NCI-H146 (cell line): ENCODE measurements around the gene DNAH2.
"Not testable (repeated sequence)": the region's sequence is repeated elsewhere in the genome, so short reads cannot be mapped to it uniquely, and the experiment has no call there.

Experiments used
- DNase-seq: peaks from one replicate; lab custom pipeline; 2025; lab: John Stamatoyannopoulos, UW

The DNAH2 gene

DNA sequence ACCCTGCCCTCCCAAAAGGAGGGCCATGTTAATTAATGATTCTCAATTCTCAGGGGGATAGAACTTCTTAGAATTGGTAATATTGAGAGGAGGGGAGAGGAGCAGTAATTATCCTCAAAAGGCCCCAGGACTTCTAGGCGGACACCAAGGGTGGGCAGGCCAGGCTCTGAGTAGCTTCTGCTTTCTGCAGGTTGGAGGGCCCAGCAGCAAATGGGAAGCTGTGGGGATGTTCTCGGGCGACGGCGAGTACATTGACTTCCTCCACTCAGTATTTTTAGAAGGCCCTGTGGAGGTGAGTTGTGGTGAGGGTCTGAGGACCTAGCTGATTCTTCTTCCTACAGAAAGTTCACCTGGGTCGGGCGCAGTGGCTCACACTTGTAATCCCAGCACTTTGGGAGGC, 57.5 kb downstream of the DNAH2 start:
- DNase-seq = no peak

DNA sequence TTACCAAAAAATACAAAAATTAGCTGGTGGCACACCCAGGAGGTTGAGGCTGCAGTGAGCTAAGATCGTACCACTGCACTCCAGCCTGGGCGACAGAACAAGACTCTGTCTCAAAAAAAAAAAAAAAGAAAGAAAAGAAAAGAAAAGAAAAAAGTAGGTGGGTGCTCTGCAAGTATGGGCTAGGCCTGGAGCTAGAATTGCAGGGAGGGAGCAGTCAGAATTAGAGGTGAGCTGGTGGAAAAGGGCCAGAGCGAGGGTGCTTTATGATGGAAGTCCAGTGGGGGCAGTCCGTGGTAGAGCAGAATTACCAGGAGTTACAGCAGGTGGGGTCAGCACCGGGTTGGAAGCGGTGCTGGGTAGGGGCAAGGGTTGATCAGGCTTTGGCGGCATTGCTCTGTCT, 59.5 kb downstream of the DNAH2 start:
- DNase-seq = no peak

DNA sequence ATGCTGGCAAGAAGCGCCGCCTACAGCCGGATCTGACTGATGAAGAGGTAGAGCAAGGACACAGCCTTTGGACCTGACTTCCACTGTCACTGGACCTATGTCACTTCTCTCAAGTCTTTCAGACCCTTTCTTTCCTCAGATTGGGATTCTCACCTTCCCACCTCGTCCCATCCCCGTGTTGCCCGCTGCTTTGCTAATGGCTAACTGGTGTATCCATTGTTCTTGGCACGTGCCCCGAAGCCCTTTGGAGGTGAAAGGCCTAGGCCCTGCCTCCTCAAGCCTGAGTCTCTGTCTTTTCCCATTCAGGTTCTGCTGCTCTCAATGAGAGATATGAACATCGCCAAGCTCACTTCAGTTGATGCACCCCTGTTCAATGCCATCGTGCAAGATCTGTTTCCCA, 63.2 kb downstream of the DNAH2 start:
- DNase-seq = no peak

- DNase-seq = no peak
Observed at GRCh38 chr17:7781429-7781828, 63.9 kb downstream of the DNAH2 start.

DNA sequence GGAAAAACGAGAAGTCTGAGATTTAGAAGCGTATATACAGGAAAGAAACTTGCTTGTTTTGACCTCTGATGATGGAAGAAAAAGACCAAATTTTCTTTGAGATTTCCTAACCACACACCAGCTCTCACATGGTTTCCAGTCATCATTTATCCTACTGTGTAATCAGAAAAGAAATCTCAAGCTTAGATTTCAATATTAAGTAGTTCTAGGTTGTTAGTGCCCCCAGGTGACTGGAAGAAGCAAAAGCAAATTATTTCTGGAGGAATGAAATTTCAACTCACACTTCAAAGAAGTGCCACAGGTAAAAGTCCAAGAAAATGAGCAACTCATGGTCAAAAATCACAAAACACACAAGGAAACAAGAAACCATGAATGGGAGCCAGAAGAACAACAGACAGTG, 64.7 kb downstream of the DNAH2 start:
- DNase-seq = no peak

DNA sequence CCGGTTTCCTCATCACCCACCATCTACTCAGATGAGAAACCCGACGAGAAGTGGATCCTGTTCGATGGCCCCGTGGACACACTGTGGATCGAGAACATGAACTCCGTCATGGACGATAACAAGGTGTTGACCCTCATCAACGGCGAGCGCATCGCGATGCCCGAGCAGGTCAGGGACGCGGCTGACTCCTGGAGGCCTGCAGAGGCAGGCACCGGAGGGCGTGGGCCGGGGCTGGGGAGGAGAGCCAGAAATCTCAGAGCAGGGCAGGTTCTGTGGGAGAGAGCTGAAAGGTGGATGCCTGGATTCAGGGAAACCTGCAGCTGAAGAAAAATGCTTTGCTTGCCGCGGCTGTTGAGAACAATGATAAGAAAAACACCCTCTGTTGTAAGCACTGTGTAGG, 69.3 kb downstream of the DNAH2 start:
- DNase-seq = no peak

- DNase-seq = no peak
Observed at GRCh38 chr17:7789131-7789530, 71.6 kb downstream of the DNAH2 start.

- DNase-seq = no peak
Observed at GRCh38 chr17:7790150-7790549, 72.6 kb downstream of the DNAH2 start.

DNA sequence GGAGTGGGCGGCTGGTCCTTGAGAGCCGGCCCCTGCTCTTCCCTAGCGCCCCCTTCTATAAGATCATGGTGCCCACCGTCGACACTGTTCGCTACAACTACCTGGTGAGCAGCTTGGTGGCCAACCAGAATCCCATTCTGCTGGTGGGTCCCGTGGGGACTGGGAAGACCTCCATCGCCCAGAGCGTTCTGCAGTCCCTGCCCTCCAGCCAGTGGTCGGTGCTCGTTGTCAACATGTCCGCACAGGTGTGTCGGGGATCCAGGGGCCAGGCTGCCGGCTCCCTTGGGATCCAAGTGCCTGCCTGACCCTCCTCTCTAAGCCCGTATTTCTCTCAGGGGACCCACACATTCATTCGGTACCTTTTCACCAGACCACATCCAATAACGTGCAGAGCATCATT, 75.1 kb downstream of the DNAH2 start:
- no peak for DNase-seq

DNA sequence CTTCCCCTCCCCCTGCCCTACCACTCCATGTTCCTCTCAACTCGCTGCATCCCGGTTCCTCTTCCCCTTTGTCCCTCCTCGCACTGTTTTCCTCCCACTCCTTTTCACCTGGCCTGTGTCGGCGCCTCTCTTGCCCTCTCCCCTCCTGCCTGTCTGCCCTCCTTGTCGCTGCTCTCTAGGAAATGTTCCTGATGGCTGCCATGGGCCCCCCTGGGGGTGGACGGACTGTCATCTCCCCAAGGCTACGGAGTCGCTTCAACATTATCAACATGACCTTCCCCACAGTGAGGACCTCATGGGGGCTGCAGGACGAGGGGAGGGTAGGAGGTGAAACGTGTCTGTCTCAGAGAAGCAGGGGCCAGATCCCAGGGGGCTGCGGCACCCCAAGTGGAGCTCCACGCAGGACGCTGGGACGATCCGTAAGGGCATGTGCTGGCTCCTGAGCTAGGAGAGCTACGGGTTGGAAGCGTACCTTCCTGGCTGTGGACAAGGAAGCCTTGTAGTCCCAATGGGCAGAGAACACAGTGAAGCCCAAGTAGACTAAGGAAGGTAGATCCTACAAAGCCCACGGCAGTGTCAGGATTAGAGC, 76.6 kb downstream of the DNAH2 start:
- no peak for DNase-seq

- no peak for DNase-seq
Observed at GRCh38 chr17:7797976-7798375, 80.4 kb downstream of the DNAH2 start.

GRCh38 chr17:7798839-7799238, 81.3 kb downstream of the DNAH2 start:
- no peak for DNase-seq

DNA sequence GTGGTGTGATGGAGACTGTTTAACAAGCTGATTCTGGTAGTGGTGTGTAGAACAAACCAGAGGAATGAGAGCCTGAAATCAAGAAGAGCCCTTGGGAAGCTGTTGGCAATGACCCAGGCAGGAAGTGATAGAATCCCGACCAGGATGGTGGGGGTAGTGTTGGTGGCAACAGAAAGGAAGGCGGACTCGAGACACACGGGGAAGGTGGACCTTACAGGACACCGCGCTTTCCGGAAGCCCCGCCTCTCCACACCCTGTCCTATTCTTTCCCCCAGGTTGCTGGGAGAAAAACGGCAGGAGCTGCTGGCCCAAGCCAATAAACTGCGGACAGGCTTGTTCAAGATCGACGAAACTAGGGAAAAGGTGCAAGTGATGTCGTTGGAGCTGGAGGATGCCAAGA, 86.4 kb downstream of the DNAH2 start:
- DNase-seq = peak; percentile 36

- DNase-seq = no peak
Observed at GRCh38 chr17:7806587-7806986, 89.0 kb downstream of the DNAH2 start.

GRCh38 chr17:7807206-7807605, 89.7 kb downstream of the DNAH2 start:
- no peak for DNase-seq

- DNase-seq = no peak
Observed at GRCh38 chr17:7809086-7809790, 91.7 kb downstream of the DNAH2 start.

GRCh38 chr17:7809791-7810343, 92.3 kb downstream of the DNAH2 start:
- DNase-seq = not testable (repeated sequence)

DNA sequence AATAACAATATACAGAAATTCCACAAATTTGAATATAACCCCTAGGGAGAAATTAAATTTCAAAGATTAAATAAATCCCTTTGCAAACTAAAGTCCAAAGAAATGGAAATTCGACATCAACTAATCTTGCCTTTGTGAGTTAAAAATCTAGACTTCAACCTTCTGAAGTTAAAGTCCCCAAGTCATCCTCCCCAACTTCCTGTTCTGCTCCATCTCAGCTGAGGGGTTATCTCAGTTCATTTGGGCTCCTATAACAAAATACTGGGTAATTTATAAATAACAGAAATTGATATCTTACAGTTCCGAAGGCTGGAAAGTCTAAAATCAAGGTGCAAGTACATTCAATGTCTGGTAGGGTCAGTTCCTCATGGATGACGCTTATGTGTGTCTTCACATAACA, 93.7 kb downstream of the DNAH2 start:
- no peak for DNase-seq

GRCh38 chr17:7814969-7815368, 97.4 kb downstream of the DNAH2 start:
- DNase-seq = no peak

GRCh38 chr17:7816926-7817642, 99.5 kb downstream of the DNAH2 start:
- DNase-seq = no peak

DNA sequence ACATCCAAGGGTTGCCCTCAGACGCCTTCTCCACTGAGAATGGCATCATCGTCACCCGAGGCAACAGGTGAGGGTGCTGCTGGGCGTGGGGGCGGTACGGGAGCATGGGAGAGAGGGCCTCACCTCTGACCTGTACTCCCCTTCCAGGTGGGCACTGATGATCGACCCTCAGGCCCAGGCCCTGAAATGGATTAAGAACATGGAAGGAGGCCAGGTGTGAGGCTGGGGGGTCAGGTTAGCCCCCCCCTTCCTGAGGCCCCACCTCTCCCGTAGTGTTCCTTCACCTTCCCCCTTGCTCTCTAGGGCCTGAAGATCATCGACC, 100.1 kb downstream of the DNAH2 start:
- no peak for DNase-seq

- no peak for DNase-seq
Observed at GRCh38 chr17:7818026-7818425, 100.5 kb downstream of the DNAH2 start.
